Lower leg skin (tissue), 3 donors: ENCODE data around the gene SLC45A2.

Experiments used
- CTCF ChIP-seq, 3 donors: fragments of 450-650 bp; IDR thresholded peaks; one replicate each; pipeline ENCODE4 v1.5.1; 2016; ENCODE audit warnings: antibody characterized with exemption in 3 of 3, mild to moderate bottlenecking in 3 of 3, moderate library complexity in 2 of 3
- POLR2A ChIP-seq, 2 donors: fragments of 450-650 bp; IDR thresholded peaks; one replicate each; pipeline ENCODE4 v1.6.1; 2016 to 2017; ENCODE audit warnings: antibody characterized with exemption in 2 of 2, mild to moderate bottlenecking in 1 of 2, moderate library complexity in 1 of 2

DNA sequence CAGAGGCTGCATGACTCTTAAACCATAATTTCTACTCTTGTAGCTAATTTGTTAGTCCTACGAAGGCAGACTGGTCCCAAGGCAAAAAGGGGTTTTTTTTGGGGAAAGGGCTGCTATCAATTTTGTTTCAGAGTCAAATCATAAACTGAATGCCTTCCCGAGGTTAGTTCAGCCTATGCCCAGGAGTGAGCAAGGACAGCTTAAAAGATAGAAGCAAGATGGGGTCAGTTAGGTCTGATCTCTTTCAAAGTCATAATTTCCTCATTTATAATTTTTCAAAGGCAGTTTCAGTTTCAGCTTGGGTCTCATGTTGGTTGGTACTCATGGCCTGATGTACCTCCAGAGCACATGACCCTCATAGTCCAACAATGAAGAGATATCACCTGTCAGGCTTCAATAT is 56.2 kb downstream of the SLC45A2 start:
- no peak for TF ChIP-seq CTCF (IDR thresholded peaks at IDR 0.05)
- no peak for TF ChIP-seq POLR2A (IDR thresholded peaks at IDR 0.05)
